Body of pancreas (tissue), 4 donors: Measurements from ENCODE around the gene NUCKS1. TPM values are rescaled to one million over a fixed set of nuclear protein-coding genes. Genes with fewer than 3 reads are reported as not detected.

ENCODE experiments used
- ATAC-seq: fragments of 150-250 bp; one replicate; pipeline ENCODE4 v1.9.1; 2016
- DNase-seq, 4 donors: peaks; one replicate each; pipeline ENCODE4 v3.0.0-alpha.2; 2019
- H3K27ac ChIP-seq, 4 donors: fragments of 200-600 bp; sonication (generic); 1 replicate in 3 of 4; 2 replicates in 1 of 4; pipeline versions ENCODE4 v1.5.1 to v1.6.1; 2016 to 2019; ENCODE audit warnings: mild to moderate bottlenecking in 1 of 4, mixed read lengths in 1 of 4, moderate library complexity in 1 of 4
- H3K27me3 ChIP-seq, 2 donors: fragments of 200-600 bp; sonication (generic); one replicate each; pipeline ENCODE4 v1.6.0; 2016; ENCODE audit warnings: mild to moderate bottlenecking in 1 of 2
- H3K36me3 ChIP-seq, 2 donors: fragments of 200-600 bp; sonication (generic); replicated peaks in 1 of 2; 2 replicates each; pipeline ENCODE4 v1.5.1; 2016; ENCODE audit warnings: low read depth in 2 of 2; ENCODE audit not compliant: insufficient read depth in 1 of 2
- H3K4me1 ChIP-seq: fragments of 200-600 bp; sonication (generic); one replicate; pipeline ENCODE4 v1.6.0; 2016
- H3K4me3 ChIP-seq, 2 donors: fragments of 200-600 bp; sonication (generic); 1 replicate in 1 of 2; 2 replicates in 1 of 2; pipeline ENCODE4 v1.5.1; 2016 to 2019
- H3K9me3 ChIP-seq, 3 donors: fragments of 200-600 bp; sonication (generic); 1 replicate in 2 of 3; 2 replicates in 1 of 3; pipeline ENCODE4 v1.5.1; 2016
- POLR2A ChIP-seq, 3 donors: fragments of 450-650 bp; IDR thresholded peaks; one replicate each; pipeline ENCODE4 v1.6.1; 2016; ENCODE audit warnings: antibody characterized with exemption in 3 of 3, mild to moderate bottlenecking in 2 of 3
- WGBS, 2 donors: methylation state at CpG; one replicate each; pipeline ENCODE4 v1.1.5; 2017; 5-methylcytosine and 5-hydroxymethylcytosine counted together
- intact Hi-C: fragments of 100-400 bp; cut with DNase I; formaldehyde crosslinking; loops from one replicate; pipeline ENCODE4 v1.15.1; 2023
- total RNA-seq, 2 donors: library from RNA; depleted of rRNA; stranded (reverse); fragments of >200 nt; gene quantifications; one replicate each; pipeline ENCODE4 v1.1.0, GENCODE V29; 2016
- TF ChIP-seq, protein P1 (sequence below), 7 experiments: fragments of 450-650 bp in 4 of 7; fragments of 200-600 bp in 3 of 7; sonication (generic) in 3 of 7; IDR thresholded peaks; one replicate each; pipeline ENCODE4 v1.5.1; 2016 to 2019; ENCODE audit warnings: antibody characterized with exemption in 7 of 7

NUCKS1 gene
- total RNA-seq, 2 donors from 2014 or later, result 37.6 to 39.2 TPM

GRCh38 chr1:205688171-205689080, 61.6 kb downstream of the NUCKS1 start:
- H3K36me3 ChIP-seq, result no peaks in the 10 kb centered on the region
- no peak for ATAC-seq

GRCh38 chr1:205687242-205687641, 62.7 kb downstream of the NUCKS1 start:
- no peaks in the 10 kb centered on the region for H3K4me1 ChIP-seq
- no peak for TF ChIP-seq POLR2A (IDR thresholded peaks at IDR 0.05)
- TF ChIP-seq, protein P1, sequence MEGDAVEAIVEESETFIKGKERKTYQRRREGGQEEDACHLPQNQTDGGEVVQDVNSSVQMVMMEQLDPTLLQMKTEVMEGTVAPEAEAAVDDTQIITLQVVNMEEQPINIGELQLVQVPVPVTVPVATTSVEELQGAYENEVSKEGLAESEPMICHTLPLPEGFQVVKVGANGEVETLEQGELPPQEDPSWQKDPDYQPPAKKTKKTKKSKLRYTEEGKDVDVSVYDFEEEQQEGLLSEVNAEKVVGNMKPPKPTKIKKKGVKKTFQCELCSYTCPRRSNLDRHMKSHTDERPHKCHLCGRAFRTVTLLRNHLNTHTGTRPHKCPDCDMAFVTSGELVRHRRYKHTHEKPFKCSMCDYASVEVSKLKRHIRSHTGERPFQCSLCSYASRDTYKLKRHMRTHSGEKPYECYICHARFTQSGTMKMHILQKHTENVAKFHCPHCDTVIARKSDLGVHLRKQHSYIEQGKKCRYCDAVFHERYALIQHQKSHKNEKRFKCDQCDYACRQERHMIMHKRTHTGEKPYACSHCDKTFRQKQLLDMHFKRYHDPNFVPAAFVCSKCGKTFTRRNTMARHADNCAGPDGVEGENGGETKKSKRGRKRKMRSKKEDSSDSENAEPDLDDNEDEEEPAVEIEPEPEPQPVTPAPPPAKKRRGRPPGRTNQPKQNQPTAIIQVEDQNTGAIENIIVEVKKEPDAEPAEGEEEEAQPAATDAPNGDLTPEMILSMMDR (IDR thresholded peaks at IDR 0.05), result no peak
- ATAC-seq (no peak), DNase-seq (no peak)
- no peaks in the 10 kb centered on the region for H3K9me3 ChIP-seq
- intact Hi-C loops, result no loop called here
- H3K27me3 ChIP-seq, result no peaks in the 10 kb centered on the region
- H3K36me3 ChIP-seq, result no peaks in the 10 kb centered on the region
- no peak overlapping the region for H3K27ac ChIP-seq
- 70 to 87% methylated on average over 2 of the region's 2 CpGs for WGBS, 2 donors
- no peak overlapping the region for H3K4me3 ChIP-seq

More at GRCh38 chr1:205688171-205689080, 61.6 kb downstream of the NUCKS1 start:
- no peak overlapping the region for H3K4me3 ChIP-seq
- TF ChIP-seq, protein P1 (IDR thresholded peaks at IDR 0.05), result no peak
- no peak for TF ChIP-seq POLR2A (IDR thresholded peaks at IDR 0.05)
- WGBS, 2 donors, result 73 to 75% methylated on average over 7 of the region's 7 CpGs
- DNase-seq, result no peak
- H3K27me3 ChIP-seq, result no peaks in the 10 kb centered on the region
- no peak overlapping the region for H3K27ac ChIP-seq
- intact Hi-C loops, result no loop called here
- no peaks in the 10 kb centered on the region for H3K9me3 ChIP-seq
- no peaks in the 10 kb centered on the region for H3K4me1 ChIP-seq

- Histone ChIP-seq H3K9me3 (no peaks in the 10 kb centered on the region), H3K27ac (no peak overlapping the region), H3K27me3 (no peaks in the 10 kb centered on the region), H3K4me3 (no peak overlapping the region), H3K36me3 (no peaks in the 10 kb centered on the region), H3K4me1 (peaks cover 13% of the 10 kb centered on the region)
- DNase-seq (no peak), ATAC-seq (no peak)
- TF ChIP-seq, protein P1 (IDR thresholded peaks at IDR 0.05), result no peak
- no peak for TF ChIP-seq POLR2A (IDR thresholded peaks at IDR 0.05)
- WGBS, 2 donors, result 63 to 85% methylated on average over 3 of the region's 3 CpGs
- intact Hi-C loops, result no loop called here
Observed at GRCh38 chr1:205681364-205681763, 68.6 kb downstream of the NUCKS1 start.

DNA sequence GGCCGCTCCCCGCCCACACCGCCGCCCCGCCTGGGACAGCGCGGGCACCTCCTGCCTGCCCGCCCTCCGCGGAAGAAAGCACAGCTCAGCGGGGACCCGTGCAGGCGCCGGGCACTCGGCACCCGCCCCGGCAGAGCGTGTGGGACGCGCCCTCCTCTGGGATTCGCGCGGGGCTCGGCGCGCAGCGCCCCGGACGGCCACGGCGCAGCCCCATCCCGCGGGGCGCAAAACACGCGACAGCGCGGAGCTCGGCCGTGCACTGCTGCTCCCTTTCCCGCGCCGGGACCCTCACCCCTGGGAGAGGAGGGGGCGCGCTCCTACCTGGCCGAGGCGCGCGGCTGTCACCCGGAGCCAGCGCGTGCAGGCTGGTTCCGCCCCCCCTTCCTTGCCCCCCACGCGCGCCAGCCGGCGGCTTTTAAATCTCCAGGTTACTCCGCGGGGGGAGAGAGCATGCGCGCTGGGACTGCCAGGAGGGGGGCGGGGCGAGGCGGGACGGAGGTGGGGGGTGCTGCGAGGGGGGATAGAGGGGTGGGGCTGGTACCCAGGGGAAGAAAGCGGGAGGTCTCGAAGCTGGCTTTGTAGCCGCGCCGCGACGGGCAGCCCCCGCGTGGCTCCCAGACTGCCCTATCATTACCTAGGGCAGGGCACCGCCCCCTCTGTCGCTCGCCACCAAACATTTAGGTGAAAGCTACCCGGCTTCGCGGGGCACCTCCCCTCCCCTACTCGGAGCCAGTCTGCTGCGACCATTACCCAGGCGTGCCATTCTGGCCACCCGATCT, 69.7 kb downstream of the NUCKS1 start, which contains the start of gene SLC45A3:
Gene SLC45A3 (minus strand): TSS at position 437 of the 779 bp plus-strand sequence. CDS start 15,853 bp downstream, outside the sequence.
- Histone ChIP-seq H3K27ac (peak within 1 kb of the TSS in 2 of 4 donors; percentile 21 to 27), H3K36me3 (no peaks in the 10 kb centered on the region), H3K4me3 (peak within 1 kb of the TSS; percentile 60), H3K4me1 (peaks cover 13% of the 10 kb centered on the region), H3K27me3 (no peaks in the 10 kb centered on the region), H3K9me3 (no peaks in the 10 kb centered on the region)
- WGBS, 2 donors, result 0 to 3% methylated on average over 18 to 55 of the region's 86 CpGs
- intact Hi-C loops, result no loop called here
- DNase-seq, result peak; percentile 27 to 53 (median 33)
- TF ChIP-seq, protein P1 (IDR thresholded peaks at IDR 0.05), result no peak
- TF ChIP-seq POLR2A (IDR thresholded peaks at IDR 0.05), result no peak
- ATAC-seq, result peak; percentile 69
